UCSD-AML1 (cell line): Measurements from ENCODE around the gene AMDHD2.
"Not testable (repeated sequence)": the region's sequence is repeated elsewhere in the genome, so short reads cannot be mapped to it uniquely, and the experiment has no call there.

Experiments
- DNase-seq: peaks from one replicate; lab custom pipeline; 2025; ENCODE audit not compliant: unreplicated experiment; lab: John Stamatoyannopoulos, UW

AMDHD2 gene

DNA sequence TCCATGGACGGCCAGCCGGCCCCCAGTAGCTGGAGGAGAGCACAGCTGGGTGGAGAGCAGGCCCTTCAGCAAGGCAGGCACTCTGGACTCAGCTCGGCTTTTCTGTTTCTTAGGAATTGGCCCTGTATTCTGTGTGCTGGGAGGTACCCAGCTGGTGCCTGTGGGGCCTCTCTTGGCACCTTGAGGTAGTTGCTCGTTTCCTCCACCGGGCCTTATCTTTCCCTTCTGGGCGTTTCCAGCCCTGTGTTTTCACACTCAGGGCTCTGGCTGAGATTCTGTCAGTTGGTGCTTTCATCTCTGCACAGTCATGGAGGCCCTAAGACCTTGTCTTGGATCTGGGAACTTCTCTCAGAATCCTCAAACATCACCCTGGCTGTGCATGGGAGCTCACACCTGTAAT lies 47.3 kb downstream of the AMDHD2 start:
- not testable (repeated sequence) for DNase-seq

GRCh38 chr16:2568573-2568972 lies 48.4 kb downstream of the AMDHD2 start:
- DNase-seq: not testable (repeated sequence)

- DNase-seq: not testable (repeated sequence)
These were observed 52.5 kb downstream of the AMDHD2 start for GRCh38 chr16:2572704-2573103.

- DNase-seq: not testable (repeated sequence)
These were observed 55.7 kb downstream of the AMDHD2 start for GRCh38 chr16:2575839-2576238.

GRCh38 chr16:2577044-2577443 lies 56.9 kb downstream of the AMDHD2 start:
- not testable (repeated sequence) for DNase-seq

DNA sequence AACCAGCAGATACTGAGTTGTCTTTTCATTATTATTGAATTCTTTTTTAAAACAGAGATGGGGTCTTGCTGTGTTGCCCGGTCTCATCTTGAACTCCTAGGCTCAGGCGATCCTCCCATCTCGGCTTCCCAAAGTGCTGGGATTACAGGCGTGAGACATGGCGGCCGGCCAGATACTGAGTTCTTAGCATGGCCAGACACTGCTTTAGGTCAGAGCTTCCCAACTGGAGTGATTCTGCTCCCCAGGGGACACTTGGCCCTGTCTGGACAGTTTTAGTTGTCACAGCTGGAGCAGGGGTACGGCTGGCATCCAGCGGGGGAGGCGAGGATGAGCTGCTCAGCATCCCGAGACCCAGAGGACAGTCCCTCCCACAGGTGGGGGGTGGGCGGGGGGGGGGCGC lies 58.7 kb downstream of the AMDHD2 start:
- DNase-seq: not testable (repeated sequence)

DNA sequence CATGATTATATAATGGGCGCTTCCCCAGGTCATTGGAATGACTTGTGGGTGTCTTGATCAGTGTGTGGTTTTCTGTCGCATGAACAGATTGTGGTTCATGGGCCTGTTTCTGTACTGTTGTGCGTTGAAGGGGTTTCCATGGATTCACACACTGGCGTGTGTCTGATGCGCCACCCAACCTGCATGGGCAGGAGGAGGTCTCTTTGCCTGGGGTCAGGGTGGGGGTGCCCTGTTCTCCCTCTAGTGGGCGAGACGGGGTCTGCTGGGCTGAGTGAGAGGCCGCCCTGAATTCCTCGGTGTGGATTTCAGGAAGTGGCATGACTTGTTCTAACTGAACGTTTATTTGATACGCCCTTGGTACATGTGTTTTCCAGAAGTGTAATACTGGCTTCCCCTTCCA lies 60.0 kb downstream of the AMDHD2 start:
- not testable (repeated sequence) for DNase-seq

GRCh38 chr16:2580818-2581217 lies 60.6 kb downstream of the AMDHD2 start:
- DNase-seq: not testable (repeated sequence)
